GM23338 (cell line): Measurements from ENCODE around the gene LUZP2.

Source experiments
- CREB1 ChIP-seq: fragments of 250-450 bp; sonication (Bioruptor Pico); IDR thresholded peaks from 2 replicates; pipeline ENCODE4 v1.5.0; 2020; ENCODE audit warnings: low read depth, mild to moderate bottlenecking, moderate library complexity
- CTCF ChIP-seq, 2 experiments: fragments of 200-600 bp in 1 of 2; sonication (generic) in 1 of 2; conservative IDR thresholded peaks; 2 replicates each; pipeline versions ENCODE4 v1.5.1 to v1.6.1; 2016 to 2017; ENCODE audit warnings: antibody characterized with exemption in 2 of 2, low read depth in 2 of 2, mild to moderate bottlenecking in 2 of 2, moderate library complexity in 1 of 2
- EZH2 ChIP-seq: fragments of 200-600 bp; sonication (generic); IDR thresholded peaks from one replicate; pipeline ENCODE4 v1.8.0; 2017; ENCODE audit warnings: antibody characterized with exemption, mild to moderate bottlenecking, low read depth; ENCODE audit not compliant: unreplicated experiment
- EZH2phosphoT487 ChIP-seq: fragments of 200-600 bp; sonication (generic); IDR thresholded peaks from one replicate; pipeline ENCODE4 v1.8.1; 2018; ENCODE audit warnings: antibody characterized with exemption; ENCODE audit not compliant: unreplicated experiment
- JUNB ChIP-seq: IDR thresholded peaks from one replicate; pipeline ENCODE4 v1.6.1; 2016; ENCODE audit warnings: antibody characterized with exemption; ENCODE audit not compliant: unreplicated experiment
- NANOG ChIP-seq: IDR thresholded peaks from 2 replicates; pipeline ENCODE4 v1.6.1; 2016; ENCODE audit warnings: antibody characterized with exemption, borderline replicate concordance
- POLR2AphosphoS5 ChIP-seq: IDR thresholded peaks from 2 replicates; pipeline ENCODE4 v1.6.1; 2016; ENCODE audit warnings: antibody characterized with exemption, low read depth
- REST ChIP-seq: IDR thresholded peaks from one replicate; pipeline ENCODE4 v1.6.1; 2018; ENCODE audit warnings: antibody characterized with exemption; ENCODE audit not compliant: unreplicated experiment

GRCh38 chr11:24587635-24588034 is 90.8 kb downstream of the LUZP2 start:
- TF ChIP-seq CTCF (conservative IDR thresholded peaks at IDR 0.05; ENCODE audit: low read depth in 2 of 2) (no peak), NANOG (no peak), EZH2 (no peak), JUNB (no peak), EZH2phosphoT487 (no peak), POLR2AphosphoS5 (no peak), REST (no peak), CREB1 (CRISPR knock-in tag) (no peak)
